T-helper 9 cell (primary cell): ENCODE measurements around the gene MEOX2.

Experiments
- DNase-seq: peaks from one replicate; pipeline ENCODE4 v3.0.0-alpha.2; 2020

Gene MEOX2

GRCh38 chr7:15607529-15608210, 78.8 kb downstream of the MEOX2 start:
- no peak for DNase-seq

DNA sequence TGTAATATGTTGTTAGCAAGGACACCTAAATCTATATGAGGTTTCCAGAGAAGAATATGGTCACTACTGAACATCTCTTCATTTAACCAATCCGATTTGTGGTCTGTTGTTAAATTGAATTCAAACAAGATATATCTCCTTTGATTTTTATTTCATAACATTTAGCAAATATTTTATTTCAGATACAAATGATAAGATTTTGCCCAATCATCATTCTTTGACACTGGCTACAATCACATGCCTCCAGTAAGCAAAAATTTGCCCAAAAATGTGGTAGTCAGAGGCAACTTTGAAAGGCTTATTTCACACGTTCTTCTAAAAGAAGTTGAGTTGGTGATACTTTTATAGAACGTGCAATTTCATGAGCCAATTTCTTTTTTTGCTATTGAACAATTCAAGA, 79.9 kb downstream of the MEOX2 start:
- DNase-seq: no peak

DNA sequence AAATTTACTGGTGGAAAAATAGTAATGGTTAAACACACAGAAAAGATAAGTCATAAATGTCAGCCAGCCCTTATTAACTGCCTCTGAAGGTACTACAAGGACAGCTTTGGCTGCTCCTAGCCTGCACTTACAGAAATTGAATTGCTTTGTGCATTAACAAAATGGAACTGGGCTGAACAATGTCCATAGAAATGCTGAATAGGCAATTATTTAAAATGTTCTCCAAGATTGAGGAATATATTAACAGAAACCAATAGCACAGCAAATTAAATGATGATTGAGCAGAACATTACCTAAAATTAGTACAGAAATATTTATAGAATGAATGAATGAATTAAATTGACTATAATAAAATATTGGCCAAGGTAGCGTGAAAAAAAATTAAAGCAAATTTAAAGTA, 82.3 kb downstream of the MEOX2 start:
- DNase-seq: no peak

- DNase-seq: no peak
These were observed 83.4 kb downstream of the MEOX2 start for GRCh38 chr7:15603124-15603523.

GRCh38 chr7:15602236-15602635, 84.2 kb downstream of the MEOX2 start:
- no peak for DNase-seq

DNA sequence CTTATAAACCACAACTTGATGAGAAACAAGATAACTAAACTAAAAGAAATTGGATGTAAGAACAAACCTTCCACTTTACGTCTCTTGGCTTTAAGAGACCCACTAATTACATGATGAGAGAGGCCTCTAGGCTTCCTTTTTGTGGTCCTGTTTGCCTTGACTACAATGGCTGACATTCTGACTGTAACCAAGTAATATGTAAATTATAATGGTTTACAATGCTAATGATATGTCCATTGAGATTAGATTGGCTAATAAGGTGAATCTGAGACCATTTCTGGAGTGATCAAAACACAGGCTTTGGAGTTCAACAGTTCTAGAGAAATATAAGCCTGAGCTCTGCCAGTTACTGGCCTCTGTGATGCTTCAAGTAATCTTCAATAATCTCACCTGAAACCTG, 85.3 kb downstream of the MEOX2 start:
- no peak for DNase-seq

GRCh38 chr7:15600298-15600697, 86.2 kb downstream of the MEOX2 start:
- no peak for DNase-seq

DNA sequence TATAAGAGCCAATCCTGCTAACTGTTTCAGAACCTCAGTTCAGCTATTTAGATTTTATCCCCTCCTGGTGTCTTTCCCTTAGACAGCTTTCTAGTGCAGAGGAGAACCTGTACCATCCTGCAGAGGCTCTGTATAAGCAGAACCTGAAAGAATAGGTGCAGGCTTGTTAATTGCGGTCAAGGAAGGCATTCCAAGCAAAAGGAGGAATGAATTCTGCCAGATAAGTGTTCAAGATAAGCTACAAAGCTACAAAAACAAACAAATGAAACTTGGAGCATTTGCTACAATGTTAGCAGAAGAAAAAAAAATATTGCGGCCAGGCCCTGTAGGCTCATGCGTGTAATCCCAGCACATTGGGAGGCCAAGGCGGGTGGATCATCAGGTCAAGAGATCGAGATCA, 92.0 kb downstream of the MEOX2 start:
- no peak for DNase-seq

DNA sequence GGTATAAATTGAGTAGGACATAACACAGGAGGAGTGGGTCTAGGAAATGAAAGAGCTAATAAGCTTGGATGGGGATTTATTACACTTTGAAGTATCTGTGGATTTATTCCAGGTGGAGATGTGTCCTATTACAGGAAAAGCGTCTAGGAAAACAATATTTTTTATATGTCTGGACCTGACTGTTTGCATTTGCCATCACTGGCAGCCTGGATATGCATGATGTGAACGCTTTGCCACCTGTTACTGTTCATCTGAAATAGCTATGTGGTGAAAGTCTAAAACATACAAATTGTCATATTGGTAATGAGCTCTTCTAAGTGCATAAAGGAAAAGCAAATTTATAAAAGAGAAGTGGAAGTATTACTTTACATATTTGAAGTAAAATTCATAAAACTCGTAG, 93.1 kb downstream of the MEOX2 start:
- no peak for DNase-seq

GRCh38 chr7:15586266-15586665, 100.2 kb downstream of the MEOX2 start:
- DNase-seq: no peak

DNA sequence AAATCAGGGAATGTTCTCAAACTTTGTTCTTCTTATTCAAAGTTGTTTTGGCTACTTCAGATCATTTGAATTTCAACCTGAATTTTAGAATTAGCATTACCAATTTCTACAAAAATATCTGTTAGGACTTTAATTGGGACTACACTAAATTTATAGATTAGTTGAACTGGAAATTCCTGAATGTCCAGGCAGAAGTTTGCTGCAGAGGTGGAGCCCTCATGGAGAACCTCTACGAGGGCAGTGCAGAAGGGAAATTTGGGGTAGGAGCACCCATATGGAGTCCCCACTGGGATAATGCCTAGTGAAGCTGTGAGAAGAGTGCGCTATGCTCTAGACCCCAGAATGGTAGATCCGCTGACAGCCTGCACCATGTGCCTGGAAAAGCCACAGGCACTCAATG, 101.9 kb downstream of the MEOX2 start:
- DNase-seq: no peak

DNA sequence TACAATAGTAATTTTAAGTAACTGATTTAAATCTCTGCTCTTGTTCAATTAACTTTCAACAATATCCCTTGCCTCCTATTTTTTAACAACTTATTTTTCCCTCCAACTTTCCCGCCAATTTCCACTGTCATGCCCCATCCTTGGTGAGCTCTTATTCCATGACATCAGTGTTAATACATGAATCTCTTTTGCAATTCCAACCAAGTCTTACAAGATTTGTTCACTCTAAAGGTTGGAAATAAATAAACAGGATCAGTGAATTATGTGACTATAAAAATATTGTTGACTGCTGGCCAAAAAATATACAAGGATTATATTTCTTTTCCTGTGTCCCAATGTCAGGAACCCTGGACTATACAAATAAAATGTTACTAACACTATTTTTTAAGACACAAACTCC, 103.7 kb downstream of the MEOX2 start:
- no peak for DNase-seq

GRCh38 chr7:15581352-15581951, 105.0 kb downstream of the MEOX2 start:
- DNase-seq: no peak

DNA sequence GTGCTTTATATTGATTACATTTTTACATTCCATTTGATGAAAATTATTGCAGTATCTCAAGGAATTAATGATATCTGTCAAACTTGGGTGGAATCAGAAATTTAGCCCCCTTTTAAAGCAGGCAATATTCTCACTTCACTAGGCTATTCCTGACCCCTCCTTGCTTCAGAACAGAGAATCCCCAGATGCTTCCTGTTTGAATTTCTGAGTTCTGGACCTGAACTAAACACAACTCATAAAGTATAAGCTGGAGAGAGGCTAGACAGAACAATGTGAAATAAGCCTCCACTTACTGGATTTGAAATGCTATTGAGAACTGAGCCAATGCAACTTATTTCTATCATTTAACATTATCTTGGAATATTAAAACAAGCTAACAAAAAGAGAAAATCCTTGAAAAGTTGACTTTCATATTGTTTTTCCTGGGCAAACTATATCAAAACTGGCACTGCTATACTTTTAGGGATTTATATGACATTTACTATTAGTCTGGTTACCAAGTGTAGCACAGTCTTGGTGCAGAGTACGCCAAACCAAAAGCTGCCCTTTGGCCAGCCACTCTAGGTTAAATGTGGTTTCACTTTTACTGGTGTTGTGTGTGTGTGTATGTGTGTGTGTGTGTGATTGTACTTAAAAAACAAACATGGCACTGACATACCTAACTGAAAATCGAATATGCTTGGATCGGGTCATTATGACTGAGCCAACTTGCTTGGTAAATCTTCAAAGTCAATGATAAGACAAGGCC, 105.7 kb downstream of the MEOX2 start:
- DNase-seq: no peak

DNA sequence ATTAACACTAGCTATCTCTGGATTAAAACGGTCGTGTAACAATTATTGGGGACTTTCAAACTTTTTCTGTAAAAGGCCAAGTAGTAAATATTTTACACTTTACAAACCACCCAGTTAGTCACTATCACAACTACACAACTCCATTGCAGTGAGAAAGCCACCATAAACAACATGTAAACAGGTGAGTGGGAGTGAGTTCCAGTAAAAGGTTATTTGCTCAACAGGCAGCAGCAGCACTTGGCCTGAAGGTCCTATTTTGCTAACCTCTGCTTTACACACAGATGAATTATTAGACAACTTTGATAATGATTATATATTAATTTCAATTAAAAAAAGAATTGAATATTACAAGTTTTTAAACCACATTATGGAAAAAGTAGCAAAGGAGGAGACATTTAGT, 108.9 kb downstream of the MEOX2 start:
- no peak for DNase-seq

DNA sequence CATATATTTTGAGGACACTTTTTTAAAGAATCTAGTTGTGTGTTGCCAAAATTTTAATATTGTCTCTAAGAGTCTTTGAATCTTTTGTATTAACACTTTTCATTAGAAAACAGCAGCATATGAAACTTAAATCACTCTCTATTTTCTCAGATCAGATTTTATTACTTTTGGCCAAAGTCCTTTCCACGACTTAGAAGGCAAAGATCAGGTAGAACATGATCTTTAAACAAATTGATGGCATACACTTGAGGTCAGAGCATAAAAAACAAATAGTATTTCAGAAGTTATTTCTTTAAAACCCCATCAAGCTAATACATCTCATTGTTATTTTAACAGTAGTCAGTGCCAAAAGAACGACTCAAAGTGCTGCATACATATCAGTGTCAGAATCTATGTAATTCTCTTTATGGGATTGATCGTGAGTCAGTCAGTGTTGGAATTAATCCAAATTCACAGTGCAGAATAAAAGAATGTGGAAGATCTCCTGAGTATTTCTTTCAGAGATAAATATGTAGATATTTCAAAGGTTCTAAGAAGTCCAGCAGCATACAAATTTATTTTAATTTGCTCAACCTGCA, 115.1 kb downstream of the MEOX2 start:
- no peak for DNase-seq

GRCh38 chr7:15567652-15568051, 118.8 kb downstream of the MEOX2 start:
- no peak for DNase-seq

DNA sequence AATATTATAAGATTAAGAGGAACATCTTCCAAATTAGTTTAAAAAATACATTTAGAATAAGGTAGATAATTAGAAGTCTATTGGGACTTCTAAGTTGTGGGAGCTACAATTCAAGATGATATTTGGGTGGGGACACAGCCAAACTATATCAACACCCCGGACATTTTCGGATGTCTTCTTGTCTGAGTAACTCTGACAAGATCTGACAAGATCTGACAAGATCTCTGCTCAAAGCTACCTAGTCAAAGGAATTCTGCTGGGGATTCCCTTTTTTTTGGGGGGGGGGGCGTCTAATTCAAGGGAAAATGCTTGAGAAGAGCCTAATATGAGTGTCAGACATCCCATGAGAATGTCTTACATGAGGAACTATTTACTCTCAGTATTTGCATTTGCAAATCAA, 119.4 kb downstream of the MEOX2 start:
- no peak for DNase-seq

- no peak for DNase-seq
These were observed 120.0 kb downstream of the MEOX2 start for GRCh38 chr7:15566476-15566875.

- DNase-seq: no peak
These were observed 124.6 kb downstream of the MEOX2 start, which contains the start of gene AGMO for GRCh38 chr7:15561835-15562234. Gene AGMO (minus strand): TSS chr7:15562015.
